BJ (cell line): ENCODE results near the gene LEMD1. TPM values are rescaled to one million over a fixed set of nuclear protein-coding genes. Genes with fewer than 3 reads are reported as not detected.

Experiments
- CTCF ChIA-PET: fragments of 350-600 bp; formaldehyde crosslinking; extraction: SDS; loops from one replicate; lab custom pipeline; 2021; ENCODE audit warnings: antibody characterized with exemption, inconsistent platforms; lab: Yijun Ruan, JAX
- POLR2A ChIA-PET: fragments of 300-600 bp; sonication (Branson Sonifier 250); formaldehyde crosslinking; extraction: SDS; loops from one replicate; lab custom pipeline; 2021; ENCODE audit warnings: antibody characterized with exemption; lab: Charles Lee
- DNase-seq: peaks from one replicate; pipeline ENCODE4 v3.0.0-alpha.2; 2011; ENCODE audit warnings: low read depth
- H3K27me3 ChIP-seq: 2 replicates; pipeline ENCODE4 v1.6.0; 2011; ENCODE audit warnings: low read length; ENCODE audit not compliant: control insufficient read depth, insufficient read depth
- H3K36me3 ChIP-seq: 2 replicates; pipeline ENCODE4 v1.5.1; 2011; ENCODE audit warnings: low read length; ENCODE audit not compliant: control insufficient read depth, insufficient read depth
- H3K4me3 ChIP-seq: 2 replicates; pipeline ENCODE4 v1.5.1; 2011; ENCODE audit warnings: low read depth, mild to moderate bottlenecking, control low read depth, low read length
- polyA plus RNA-seq: library from polyadenylated mRNA; depleted of rRNA; stranded (reverse); fragments of >200 nt; gene quantifications from 2 replicates; pipeline ENCODE4 v1.2.3, GENCODE V29; 2011
- TF ChIP-seq, protein P1 (sequence below): IDR thresholded peaks from 2 replicates; pipeline ENCODE4 v1.5.1; 2011; ENCODE audit warnings: low read depth, mild to moderate bottlenecking, control low read depth, inconsistent platforms, low read length, moderate library complexity; ENCODE audit not compliant: insufficient read depth

The LEMD1 gene
- polyA plus RNA-seq, 1 experiment, result not detected

DNA sequence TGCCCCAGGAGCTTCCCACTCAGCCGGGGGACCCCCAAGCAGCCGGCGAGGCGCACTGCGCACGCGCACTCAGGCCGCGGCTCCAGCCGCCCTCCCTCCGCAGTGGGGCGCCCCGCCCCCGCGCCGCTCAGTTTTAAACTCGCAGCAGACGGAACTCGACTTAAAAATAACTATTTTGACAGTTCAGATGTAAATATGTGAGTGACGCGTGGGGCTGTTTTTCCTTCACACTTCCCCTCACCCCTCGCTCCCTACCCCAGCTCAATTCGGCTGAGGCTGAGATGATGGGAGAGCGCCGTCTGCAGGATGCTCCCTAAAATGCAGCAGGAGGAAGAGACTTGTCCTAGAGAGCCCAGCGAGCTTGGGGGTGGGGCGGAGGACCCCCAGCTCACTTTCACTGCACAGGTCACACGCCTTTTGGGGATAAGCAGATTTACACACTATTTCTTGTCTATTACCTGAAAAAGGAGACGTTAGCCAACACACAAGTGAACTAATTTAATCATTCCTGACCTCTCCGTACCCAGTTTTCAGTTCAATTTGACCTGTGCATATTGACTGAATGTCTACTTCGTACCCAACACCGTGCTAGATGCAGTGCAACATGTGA lies 8.9 kb upstream of the LEMD1 start:
- no peaks in the 10 kb centered on the region for H3K36me3 ChIP-seq
- TF ChIP-seq, protein P1, sequence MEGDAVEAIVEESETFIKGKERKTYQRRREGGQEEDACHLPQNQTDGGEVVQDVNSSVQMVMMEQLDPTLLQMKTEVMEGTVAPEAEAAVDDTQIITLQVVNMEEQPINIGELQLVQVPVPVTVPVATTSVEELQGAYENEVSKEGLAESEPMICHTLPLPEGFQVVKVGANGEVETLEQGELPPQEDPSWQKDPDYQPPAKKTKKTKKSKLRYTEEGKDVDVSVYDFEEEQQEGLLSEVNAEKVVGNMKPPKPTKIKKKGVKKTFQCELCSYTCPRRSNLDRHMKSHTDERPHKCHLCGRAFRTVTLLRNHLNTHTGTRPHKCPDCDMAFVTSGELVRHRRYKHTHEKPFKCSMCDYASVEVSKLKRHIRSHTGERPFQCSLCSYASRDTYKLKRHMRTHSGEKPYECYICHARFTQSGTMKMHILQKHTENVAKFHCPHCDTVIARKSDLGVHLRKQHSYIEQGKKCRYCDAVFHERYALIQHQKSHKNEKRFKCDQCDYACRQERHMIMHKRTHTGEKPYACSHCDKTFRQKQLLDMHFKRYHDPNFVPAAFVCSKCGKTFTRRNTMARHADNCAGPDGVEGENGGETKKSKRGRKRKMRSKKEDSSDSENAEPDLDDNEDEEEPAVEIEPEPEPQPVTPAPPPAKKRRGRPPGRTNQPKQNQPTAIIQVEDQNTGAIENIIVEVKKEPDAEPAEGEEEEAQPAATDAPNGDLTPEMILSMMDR, result peak; percentile 84
- DNase-seq, result no peak
- ChIA-PET POLR2A (no interaction called here), CTCF (interaction anchor here (0.6 to 4.1 kb wide), 21 partner anchors 8 to 1447 kb away, joined by 3 to 29 read pairs (median 5); partner anchors contain the start of genes KLHDC8A and LEMD1)
- H3K4me3 ChIP-seq, result peak overlapping the region; percentile 32
- peaks cover 30% of the 10 kb centered on the region for H3K27me3 ChIP-seq

GRCh38 chr1:205429762-205430695 lies 8.2 kb upstream of the LEMD1 start:
- H3K27me3 ChIP-seq, result peaks cover 31% of the 10 kb centered on the region
- no peak for DNase-seq
- TF ChIP-seq, protein P1, result no peak

DNA sequence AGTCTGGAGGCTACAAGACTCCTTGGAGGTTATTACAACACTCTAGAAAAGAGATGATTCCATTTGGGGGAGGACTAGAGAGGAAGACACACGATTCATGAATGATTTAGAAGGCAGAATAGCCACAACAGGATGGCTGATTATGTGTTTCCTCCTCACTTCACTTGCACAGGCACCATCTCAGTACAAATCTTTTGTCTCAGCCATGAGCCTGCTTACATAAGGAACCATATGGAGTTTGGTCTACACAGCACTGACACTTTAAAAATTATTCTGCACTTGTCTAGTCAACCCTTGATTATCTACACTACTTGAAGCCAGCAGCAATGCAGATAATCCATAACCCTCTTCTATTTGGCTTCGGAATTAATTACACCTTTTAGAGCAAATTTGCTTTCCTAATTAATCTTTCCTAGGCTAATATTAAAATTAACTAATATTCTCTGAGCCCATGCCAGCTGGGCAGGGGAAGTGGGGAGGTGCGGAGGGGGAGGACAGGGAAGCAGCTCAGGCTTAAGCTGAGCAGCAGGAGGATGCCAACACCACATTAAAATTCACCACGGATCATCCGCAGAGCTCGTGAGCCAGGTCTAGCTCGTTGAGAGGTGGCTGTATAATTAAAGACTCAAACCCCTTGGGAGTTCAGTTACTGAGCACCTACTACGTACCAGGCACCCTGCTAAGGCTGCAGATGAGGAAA lies 3.2 kb upstream of the LEMD1 start:
- DNase-seq, result no peak
- H3K36me3 ChIP-seq, result no peaks in the 10 kb centered on the region
- ChIA-PET CTCF (interaction anchor here (0.7 to 1.7 kb wide), 5 partner anchors 14 to 71 kb away, joined by 3 to 7 read pairs (median 3); no protein-coding TSS in a partner anchor), POLR2A (no interaction called here)
- H3K4me3 ChIP-seq, result no peak overlapping the region
- TF ChIP-seq, protein P1, result no peak
- H3K27me3 ChIP-seq, result peaks cover 24% of the 10 kb centered on the region

More at GRCh38 chr1:205429762-205430695, 8.2 kb upstream of the LEMD1 start:
- POLR2A ChIA-PET, result no interaction called here
- H3K36me3 ChIP-seq, result no peaks in the 10 kb centered on the region
- CTCF ChIA-PET, result interaction anchor here (0.6 to 4.1 kb wide), 20 partner anchors 8 to 1446 kb away, joined by 3 to 29 read pairs (median 5); partner anchors contain the start of genes KLHDC8A and LEMD1
- peak overlapping the region; percentile 32 for H3K4me3 ChIP-seq

DNA sequence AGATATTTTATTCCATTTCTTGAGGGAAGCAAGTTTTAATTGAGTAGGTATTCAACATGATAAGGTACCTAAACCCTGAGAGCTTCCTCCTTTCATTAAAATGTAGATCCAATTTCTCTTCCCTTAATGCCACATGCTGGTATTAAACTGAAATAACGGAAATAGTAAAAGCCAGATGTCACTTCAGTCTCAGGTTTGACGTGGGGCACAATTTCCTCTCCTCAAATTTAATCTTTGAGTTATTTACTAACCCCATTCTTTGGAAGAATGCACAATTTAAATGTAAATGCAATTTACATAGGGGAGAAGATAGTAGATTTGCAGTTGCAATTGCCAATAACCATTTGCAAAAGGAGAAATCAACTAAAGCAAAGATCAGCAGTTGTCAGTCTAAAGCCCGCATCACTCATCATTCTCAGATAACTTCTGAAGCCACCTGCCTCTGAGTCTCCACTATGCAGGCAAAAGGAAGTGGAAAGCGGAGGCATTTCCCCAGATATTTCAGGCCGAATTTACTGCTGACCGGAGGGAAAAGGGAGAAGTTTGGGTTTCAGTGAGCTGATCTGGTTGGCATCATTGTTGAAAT lies 2.1 kb upstream of the LEMD1 start:
- peaks cover 24% of the 10 kb centered on the region for H3K27me3 ChIP-seq
- no peaks in the 10 kb centered on the region for H3K36me3 ChIP-seq
- CTCF ChIA-PET, result interaction anchor here (1.2 to 1.7 kb wide), 3 partner anchors 15 to 69 kb away, joined by 3 to 7 read pairs (median 5); no protein-coding TSS in a partner anchor
- TF ChIP-seq, protein P1, result no peak
- no peak overlapping the region for H3K4me3 ChIP-seq
- no peak for DNase-seq
- POLR2A ChIA-PET, result no interaction called here
